B cell (primary cell): ENCODE results near the gene CDKN1C. TPM values are rescaled to one million over a fixed set of nuclear protein-coding genes. Genes with fewer than 3 reads are reported as not detected.

Source experiments
- ATAC-seq: fragments of 200-7000 bp; cut with Tn5 transposase; one replicate; pipeline ENCODE4 v1.10.0; 2021; ENCODE audit warnings: low read depth, mild to moderate bottlenecking, moderate number of reproducible peaks, moderate library complexity
- CTCF ChIA-PET: fragments of 350-600 bp; sonication (Branson Sonifier 250); formaldehyde crosslinking; loops from one replicate; lab custom pipeline; 2021; ENCODE audit warnings: antibody characterized with exemption, inconsistent platforms; lab: Charles Lee
- POLR2A ChIA-PET: fragments of 350-600 bp; sonication (Branson Sonifier 250); formaldehyde crosslinking; loops from one replicate; lab custom pipeline; 2021; ENCODE audit warnings: antibody characterized with exemption; lab: Charles Lee
- DNase-seq: peaks from one replicate; pipeline ENCODE4 v3.0.0; 2013
- H2AFZ ChIP-seq: 2 replicates; pipeline ENCODE4 v1.6.1; 2012; ENCODE audit warnings: mild to moderate bottlenecking, low read depth, low read length; ENCODE audit not compliant: insufficient read depth, poor library complexity, severe bottlenecking
- H3K27ac ChIP-seq, 2 donors: 1 replicate in 1 of 2; 2 replicates in 1 of 2; pipeline ENCODE4 v1.5.1; 2012 to 2013; ENCODE audit warnings: low read length in 2 of 2, mild to moderate bottlenecking in 2 of 2, moderate library complexity in 1 of 2
- H3K27me3 ChIP-seq, 4 experiments: fragments of 200-600 bp in 1 of 4; sonication (generic) in 1 of 4; replicated peaks in 1 of 4; 1 replicate in 2 of 4; 2 replicates in 2 of 4; pipeline versions ENCODE4 v1.6.1 to v1.7.0; 2013 to 2016; ENCODE audit warnings: low read length in 3 of 4, mild to moderate bottlenecking in 2 of 4, mixed read lengths in 1 of 4, moderate library complexity in 1 of 4; ENCODE audit not compliant: insufficient read depth in 4 of 4, control insufficient read depth in 3 of 4; ENCODE audit errors: control extremely low read depth in 1 of 4
- H3K36me3 ChIP-seq, 2 experiments: replicated peaks in 1 of 2; 1 replicate in 1 of 2; 2 replicates in 1 of 2; pipeline versions ENCODE4 v1.6.1 to v1.7.1; 2013; ENCODE audit warnings: low read length in 1 of 2; ENCODE audit not compliant: insufficient read depth in 2 of 2, control insufficient read depth in 1 of 2; ENCODE audit errors: control extremely low read depth in 1 of 2, extremely low read depth in 1 of 2
- H3K4me1 ChIP-seq, 2 donors: fragments of 200-600 bp in 1 of 2; sonication (generic) in 1 of 2; 1 replicate in 1 of 2; 2 replicates in 1 of 2; pipeline versions ENCODE4 v1.5.1 to v1.6.1; 2013 to 2017; ENCODE audit warnings: low read length in 2 of 2; ENCODE audit not compliant: control insufficient read depth in 2 of 2, insufficient read depth in 2 of 2
- H3K4me2 ChIP-seq: replicated peaks from 2 replicates; pipeline ENCODE3; 2012; ENCODE audit warnings: mild to moderate bottlenecking, low read depth, low read length; ENCODE audit not compliant: poor library complexity, severe bottlenecking
- H3K4me3 ChIP-seq, 5 experiments: fragments of 200-600 bp in 1 of 5; sonication (generic) in 1 of 5; 1 replicate in 3 of 5; 2 replicates in 2 of 5; pipeline versions ENCODE4 v1.5.1 to v1.7.0; 2011 to 2016; ENCODE audit warnings: low read length in 4 of 5, mild to moderate bottlenecking in 4 of 5, low read depth in 2 of 5, control low read depth in 1 of 5, moderate library complexity in 1 of 5; ENCODE audit not compliant: insufficient read depth in 1 of 5; ENCODE audit errors: control extremely low read depth in 1 of 5, extremely low read depth in 1 of 5
- H3K79me2 ChIP-seq: fragments of 200-600 bp; sonication (generic); one replicate; pipeline ENCODE4 v1.6.0; 2016; ENCODE audit warnings: low read length; ENCODE audit not compliant: control insufficient read depth, insufficient read depth
- H3K9ac ChIP-seq: fragments of 200-600 bp; sonication (generic); 2 replicates; pipeline ENCODE4 v1.6.1; 2017; ENCODE audit warnings: mild to moderate bottlenecking, low read length, moderate library complexity
- H3K9me3 ChIP-seq, 3 donors: one replicate each; pipeline versions ENCODE4 v1.6.1 to v1.7.1; 2013; ENCODE audit warnings: low read length in 2 of 3; ENCODE audit not compliant: control insufficient read depth in 2 of 3, insufficient read depth in 1 of 3; ENCODE audit errors: control extremely low read depth in 1 of 3
- H4K20me1 ChIP-seq: 2 replicates; pipeline ENCODE4 v1.6.0; 2012; ENCODE audit warnings: mild to moderate bottlenecking, low read length; ENCODE audit not compliant: insufficient read depth, control insufficient read depth, poor library complexity, severe bottlenecking
- H3K27ac Mint-ChIP-seq: one replicate; pipeline ENCODE4 v1.8.0; 2021; ENCODE audit warnings: mixed read lengths
- H3K27me3 Mint-ChIP-seq: one replicate; pipeline ENCODE4 v1.8.0; 2021; ENCODE audit warnings: mixed read lengths
- H3K4me1 Mint-ChIP-seq: one replicate; pipeline ENCODE4 v1.8.0; 2021; ENCODE audit warnings: mixed read lengths
- H3K4me3 Mint-ChIP-seq: one replicate; pipeline ENCODE4 v1.8.0; 2021; ENCODE audit warnings: mixed read lengths
- H3K9me3 Mint-ChIP-seq: one replicate; pipeline ENCODE4 v1.8.0; 2022; ENCODE audit warnings: mixed read lengths; ENCODE audit not compliant: insufficient read depth
- CTCF ChIP-seq: fragments of 200-600 bp; IDR thresholded peaks from one replicate; pipeline ENCODE4 v1.8.0; 2022; ENCODE audit warnings: antibody characterized with exemption, mild to moderate bottlenecking
- EZH2 ChIP-seq: IDR thresholded peaks from 2 replicates; pipeline ENCODE4 v1.6.1; 2012; ENCODE audit warnings: borderline replicate concordance, low read depth, mild to moderate bottlenecking, moderate library complexity, low read length; ENCODE audit not compliant: insufficient read depth, poor library complexity, severe bottlenecking
- WGBS: methylation state at CpG from one replicate; pipeline ENCODE4 v1.1.5; 2013; ENCODE audit warnings: missing lambda C conversion rate; ENCODE audit not compliant: insufficient coverage; 5-methylcytosine and 5-hydroxymethylcytosine counted together
- intact Hi-C: fragments of 100-400 bp; cut with micrococcal nuclease; formaldehyde crosslinking; loops from one replicate; pipeline ENCODE4 v1.10.0; 2022
- polyA plus RNA-seq: library from polyadenylated mRNA; depleted of rRNA; stranded (reverse); fragments of >200 nt; gene quantifications from 2 replicates; pipeline ENCODE4 v1.2.3, GENCODE V29; 2012
- total RNA-seq, 2 donors: library from RNA; stranded (reverse); fragments of 120-200 nt in 1 of 2; gene quantifications; 1 replicate in 1 of 2; 2 replicates in 1 of 2; pipeline versions ENCODE4 v1.2.3 to v1.2.4, GENCODE V29; 2013 to 2022

Gene CDKN1C
- total and polyA plus RNA-seq, 2 donors (not counting 1 experiment from before 2014, with no cell fraction given), result 0.58 to 8.0 TPM

- DNase-seq (no peak), ATAC-seq (no peak)
- Mint-ChIP-seq H3K27ac (peak overlapping the region; percentile 78), H3K27me3 (peaks cover 5% of the 10 kb centered on the region), H3K9me3 (no peaks in the 10 kb centered on the region), H3K4me1 (peaks cover 20% of the 10 kb centered on the region), H3K4me3 (peak overlapping the region; percentile 42)
- peaks cover 0 to 6% (median 0%) of the 10 kb centered on the region in 3 donors for H3K9me3 ChIP-seq
- H3K4me3 ChIP-seq, result peak overlapping the region in 4 of 5 experiments; percentile 65 to 87 (median 68)
- H3K79me2 ChIP-seq, result no peaks in the 10 kb centered on the region
- no peak overlapping the region for H3K27ac ChIP-seq
- no peaks in the 10 kb centered on the region for H3K27me3 ChIP-seq
- ChIA-PET CTCF (interaction anchor here (0.7 to 4.9 kb wide), 3 partner anchors 13 to 368 kb away, joined by 3 to 36 read pairs (median 13); no protein-coding TSS in a partner anchor), POLR2A (interaction anchor here (0.6 to 0.7 kb wide), 2 partner anchors 10 to 1049 kb away, joined by 3 to 4 read pairs; no protein-coding TSS in a partner anchor)
- peak overlapping the region; percentile 100 for H3K4me2 ChIP-seq
- intact Hi-C loops, result loop anchor here (10.0 kb wide), 1 partner anchor 154 kb away; the partner anchor contains the start of gene CARS1
- TF ChIP-seq EZH2 (no peak), CTCF (no peak)
- peaks cover 9 to 26% of the 10 kb centered on the region in 2 donors for H3K4me1 ChIP-seq
- no peaks in the 10 kb centered on the region for H3K36me3 ChIP-seq
- no peaks in the 10 kb centered on the region for H4K20me1 ChIP-seq
- H2AFZ ChIP-seq, result peak overlapping the region; percentile 85
- WGBS, result 97% methylated on average over 15 of the region's 16 CpGs
- peak overlapping the region; percentile 82 for H3K9ac ChIP-seq
These were observed 15.7 kb upstream of the CDKN1C start for GRCh38 chr11:2901196-2901796.
